CD4-positive, alpha-beta T cell (primary cell): Measurements from ENCODE around the gene LITAFD. TPM values are rescaled to one million over a fixed set of nuclear protein-coding genes. Genes with fewer than 3 reads are reported as not detected.

Source experiments
- ATAC-seq: fragments of 200-7000 bp; cut with Tn5 transposase; one replicate; pipeline ENCODE4 v1.10.0; 2022; ENCODE audit warnings: mild to moderate bottlenecking; ENCODE audit not compliant: poor library complexity
- CTCF ChIA-PET: fragments of 350-600 bp; sonication (Branson Sonifier 250); formaldehyde crosslinking; loops from one replicate; lab custom pipeline; 2021; ENCODE audit warnings: antibody characterized with exemption, inconsistent platforms; lab: Charles Lee
- POLR2A ChIA-PET: fragments of 350-600 bp; sonication (Branson Sonifier 250); formaldehyde crosslinking; loops from one replicate; lab custom pipeline; 2021; ENCODE audit warnings: antibody characterized with exemption, inconsistent platforms; lab: Charles Lee
- DNase-seq, 14 experiments: peaks; one replicate each; pipeline ENCODE4 v3.0.0-alpha.2; 2013 to 2020; ENCODE audit warnings: mixed read lengths in 2 of 14
- H3K27ac ChIP-seq, 2 donors: one replicate each; pipeline versions ENCODE4 v1.5.1 to v1.7.0; 2013; ENCODE audit warnings: low read length in 2 of 2, low read depth in 1 of 2, mild to moderate bottlenecking in 1 of 2
- H3K27me3 ChIP-seq, 2 experiments: 1 replicate in 1 of 2; 2 replicates in 1 of 2; pipeline versions ENCODE4 v1.6.1 to v1.7.0; 2013; ENCODE audit warnings: low read length in 2 of 2, control low read depth in 1 of 2, mild to moderate bottlenecking in 1 of 2, moderate library complexity in 1 of 2; ENCODE audit not compliant: insufficient read depth in 2 of 2, control insufficient read depth in 1 of 2
- H3K36me3 ChIP-seq: one replicate; pipeline ENCODE4 v1.6.1; 2013; ENCODE audit warnings: low read length, control low read depth; ENCODE audit not compliant: insufficient read depth
- H3K4me1 ChIP-seq: one replicate; pipeline ENCODE4 v1.6.1; 2013; ENCODE audit warnings: low read length, control low read depth; ENCODE audit not compliant: insufficient read depth
- H3K4me3 ChIP-seq: one replicate; pipeline ENCODE4 v1.5.1; 2013; ENCODE audit warnings: mild to moderate bottlenecking, low read length, moderate library complexity
- H3K9me3 ChIP-seq, 2 experiments: 1 replicate in 1 of 2; 2 replicates in 1 of 2; pipeline versions ENCODE4 v1.6.1 to v1.7.0; 2013; ENCODE audit warnings: low read length in 2 of 2, mild to moderate bottlenecking in 2 of 2, control low read depth in 1 of 2, moderate library complexity in 1 of 2; ENCODE audit not compliant: control insufficient read depth in 1 of 2, insufficient read depth in 1 of 2
- H3K27ac Mint-ChIP-seq: one replicate; pipeline ENCODE4 v1.8.0; 2020; ENCODE audit warnings: mixed read lengths
- H3K27me3 Mint-ChIP-seq: one replicate; pipeline ENCODE4 v1.8.0; 2021; ENCODE audit warnings: mixed read lengths
- H3K36me3 Mint-ChIP-seq: one replicate; pipeline ENCODE4 v1.8.0; 2021; ENCODE audit warnings: low read depth, mixed read lengths
- H3K4me1 Mint-ChIP-seq: one replicate; pipeline ENCODE4 v1.8.0; 2021; ENCODE audit warnings: low read depth, mixed read lengths
- H3K4me3 Mint-ChIP-seq: one replicate; pipeline ENCODE4 v1.8.0; 2020; ENCODE audit warnings: mild to moderate bottlenecking, mixed read lengths
- H3K9me3 Mint-ChIP-seq: one replicate; pipeline ENCODE4 v1.8.0; 2020; ENCODE audit warnings: mixed read lengths
- intact Hi-C, 2 experiments: fragments of 100-400 bp; cut with DNase I in 1 of 2; cut with micrococcal nuclease in 1 of 2; formaldehyde crosslinking; loops; one replicate each; pipeline versions ENCODE4 v1.15.1 to v1.9.0; 2023 to 2025; cut with DNase I, micrococcal nuclease
- total RNA-seq, 174 experiments: library from RNA in 2 of 174; stranded (reverse) in 2 of 174; gene quantifications; one replicate each; pipeline ENCODE4 v1.2.3 and lab custom pipeline; 2021 to 2026
- TF ChIP-seq, protein P1 (sequence below): fragments of 200-600 bp; IDR thresholded peaks from one replicate; pipeline ENCODE4 v1.8.0; 2022; ENCODE audit warnings: antibody characterized with exemption, mild to moderate bottlenecking

LITAFD gene
- total RNA-seq, 2 experiments from 2014 or later, result 0.60 TPM; not detected in 1

DNA sequence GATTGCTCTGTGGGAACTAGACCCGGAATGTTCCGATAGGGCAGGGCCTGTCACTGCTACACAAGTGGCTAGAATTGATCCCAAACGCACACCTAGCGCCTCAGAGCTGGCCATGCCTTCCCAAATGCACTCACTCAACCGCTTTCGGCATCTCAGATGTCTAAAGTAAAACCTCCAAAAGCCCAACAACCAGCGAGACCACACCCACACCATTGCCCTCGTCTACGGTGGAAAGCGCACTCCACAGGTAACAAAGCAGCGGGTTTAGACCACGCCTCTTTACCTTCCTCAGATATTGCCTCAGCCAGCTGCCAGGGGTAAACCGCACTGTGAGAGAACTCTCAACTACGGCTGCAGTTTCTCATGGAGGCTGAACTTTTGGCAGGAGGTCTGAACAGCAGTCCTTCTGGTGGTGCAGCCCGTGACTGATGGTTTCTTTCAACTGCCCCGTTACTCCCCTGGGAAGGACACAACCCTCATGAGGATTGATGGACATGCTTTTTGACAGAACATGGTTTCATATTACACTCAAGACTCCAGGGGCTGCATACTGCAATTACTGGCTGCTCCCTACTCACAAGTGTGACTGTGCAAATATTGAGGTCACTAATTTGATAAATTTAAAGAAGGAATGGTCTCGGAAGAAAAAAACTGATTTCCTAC lies 47.1 kb downstream of the LITAFD start:
- TF ChIP-seq, protein P1, sequence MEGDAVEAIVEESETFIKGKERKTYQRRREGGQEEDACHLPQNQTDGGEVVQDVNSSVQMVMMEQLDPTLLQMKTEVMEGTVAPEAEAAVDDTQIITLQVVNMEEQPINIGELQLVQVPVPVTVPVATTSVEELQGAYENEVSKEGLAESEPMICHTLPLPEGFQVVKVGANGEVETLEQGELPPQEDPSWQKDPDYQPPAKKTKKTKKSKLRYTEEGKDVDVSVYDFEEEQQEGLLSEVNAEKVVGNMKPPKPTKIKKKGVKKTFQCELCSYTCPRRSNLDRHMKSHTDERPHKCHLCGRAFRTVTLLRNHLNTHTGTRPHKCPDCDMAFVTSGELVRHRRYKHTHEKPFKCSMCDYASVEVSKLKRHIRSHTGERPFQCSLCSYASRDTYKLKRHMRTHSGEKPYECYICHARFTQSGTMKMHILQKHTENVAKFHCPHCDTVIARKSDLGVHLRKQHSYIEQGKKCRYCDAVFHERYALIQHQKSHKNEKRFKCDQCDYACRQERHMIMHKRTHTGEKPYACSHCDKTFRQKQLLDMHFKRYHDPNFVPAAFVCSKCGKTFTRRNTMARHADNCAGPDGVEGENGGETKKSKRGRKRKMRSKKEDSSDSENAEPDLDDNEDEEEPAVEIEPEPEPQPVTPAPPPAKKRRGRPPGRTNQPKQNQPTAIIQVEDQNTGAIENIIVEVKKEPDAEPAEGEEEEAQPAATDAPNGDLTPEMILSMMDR, result no peak
- Mint-ChIP-seq H3K4me1 (peaks cover 57% of the 10 kb centered on the region), H3K4me3 (no peak overlapping the region), H3K27me3 (no peaks in the 10 kb centered on the region), H3K27ac (no peak overlapping the region), H3K9me3 (no peaks in the 10 kb centered on the region), H3K36me3 (peaks cover 59% of the 10 kb centered on the region)
- no peak overlapping the region for H3K27ac ChIP-seq
- ATAC-seq (no peak), DNase-seq (no peak)
- intact Hi-C loops, result loop anchor here in 1 of 2 experiments (2.0 kb wide), 1 partner anchor 16 kb away; no protein-coding TSS in a partner anchor
- H3K36me3 ChIP-seq, result peaks cover 49% of the 10 kb centered on the region
- no peak overlapping the region for H3K4me3 ChIP-seq
- H3K9me3 ChIP-seq, result no peaks in the 10 kb centered on the region
- ChIA-PET CTCF (no interaction called here), POLR2A (no interaction called here)
- H3K27me3 ChIP-seq, result no peaks in the 10 kb centered on the region
- peaks cover 14% of the 10 kb centered on the region for H3K4me1 ChIP-seq

DNA sequence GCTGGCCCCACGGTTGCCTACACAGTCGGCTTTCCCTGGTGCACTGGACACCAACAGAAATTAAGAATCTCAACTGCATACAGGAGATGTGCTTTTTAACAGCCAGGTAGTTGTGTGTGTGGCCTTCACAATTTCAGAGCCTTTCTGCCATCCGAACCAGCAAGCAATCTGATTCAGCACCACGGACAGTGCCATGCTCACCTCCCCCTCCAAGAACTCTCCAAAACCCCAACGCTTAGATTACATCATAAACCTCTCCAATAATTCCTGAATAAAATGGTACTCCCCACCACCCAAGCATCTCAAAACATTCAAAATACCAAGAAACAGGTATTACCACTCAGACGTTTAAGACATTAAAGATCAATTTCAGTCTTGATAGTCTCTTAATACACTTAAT lies 49.7 kb downstream of the LITAFD start:
- TF ChIP-seq, protein P1, result no peak
- Mint-ChIP-seq H3K27me3 (no peaks in the 10 kb centered on the region), H3K9me3 (no peaks in the 10 kb centered on the region), H3K4me1 (peaks cover 67% of the 10 kb centered on the region), H3K4me3 (no peak overlapping the region), H3K27ac (peak overlapping the region; percentile 12), H3K36me3 (peaks cover 38% of the 10 kb centered on the region)
- no peak for ATAC-seq
- Histone ChIP-seq H3K9me3 (no peaks in the 10 kb centered on the region), H3K4me3 (no peak overlapping the region), H3K4me1 (peaks cover 32% of the 10 kb centered on the region), H3K36me3 (peaks cover 32% of the 10 kb centered on the region), H3K27ac (no peak overlapping the region), H3K27me3 (no peaks in the 10 kb centered on the region)
- ChIA-PET POLR2A (no interaction called here), CTCF (interaction anchor here (0.6 kb wide), 1 partner anchor 108 kb away, joined by 3 read pairs; no protein-coding TSS in a partner anchor)
- intact Hi-C loops, result loop anchor here in 1 of 2 experiments (1.0 kb wide), 1 partner anchor 27 kb away; no protein-coding TSS in a partner anchor
- DNase-seq, result peak; percentile 41 to 77 (median 48)

DNA sequence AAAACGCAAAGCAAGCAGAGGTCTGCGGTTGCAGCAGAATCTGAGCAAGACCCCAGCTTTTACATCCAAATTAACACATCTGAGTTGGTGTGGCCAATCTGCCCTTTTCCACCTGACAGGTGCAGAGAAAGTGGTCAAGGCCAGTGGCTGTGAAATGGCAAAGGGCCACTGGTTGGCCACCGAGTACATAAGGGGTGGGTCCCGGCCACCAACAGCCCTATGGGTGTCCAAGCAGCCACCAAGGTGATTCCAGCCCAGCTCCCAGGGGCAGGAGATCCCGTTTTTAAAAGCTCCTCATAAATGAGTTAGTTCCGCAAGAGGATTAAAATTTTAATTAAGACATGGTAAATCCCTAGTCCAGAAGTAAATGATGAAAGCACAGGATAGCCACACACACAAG lies 52.5 kb downstream of the LITAFD start:
- Mint-ChIP-seq H3K4me3 (no peak overlapping the region), H3K27ac (no peak overlapping the region), H3K4me1 (peaks cover 71% of the 10 kb centered on the region), H3K27me3 (no peaks in the 10 kb centered on the region), H3K9me3 (no peaks in the 10 kb centered on the region), H3K36me3 (peaks cover 12% of the 10 kb centered on the region)
- Histone ChIP-seq H3K9me3 (no peaks in the 10 kb centered on the region), H3K27me3 (no peaks in the 10 kb centered on the region), H3K27ac (no peak overlapping the region), H3K36me3 (peaks cover 6% of the 10 kb centered on the region), H3K4me3 (no peak overlapping the region), H3K4me1 (peaks cover 50% of the 10 kb centered on the region)
- intact Hi-C loops, result no loop called here
- ATAC-seq (no peak), DNase-seq (no peak)
- POLR2A ChIA-PET, result interaction anchor here (0.6 to 0.9 kb wide), 2 partner anchors 74 to 154 kb away, joined by 3 read pairs; no protein-coding TSS in a partner anchor
- CTCF ChIA-PET, result interaction anchor here (0.6 kb wide), 1 partner anchor 1803 kb away, joined by 3 read pairs; no protein-coding TSS in a partner anchor
- TF ChIP-seq, protein P1, result no peak

Other genes starting within 250 kb of the LITAFD start
- gene ABAT, start 207.7 kb upstream of the LITAFD start, total RNA-seq, result 1 to 10 TPM; 4.1 to 4.4 TPM
- 1 to 10 TPM; 1.9 to 3.1 TPM for gene TMEM186, start 84.7 kb upstream of the LITAFD start, total RNA-seq
- 10 to 100 TPM; 24.2 to 27.0 TPM for gene PMM2, start 84.5 kb upstream of the LITAFD start, total RNA-seq
- 10 to 100 TPM; 25.5 to 27.8 TPM for gene CARHSP1, start 13.3 kb upstream of the LITAFD start, total RNA-seq
- 100 to 1,000 TPM; 259 to 268 TPM for gene USP7, start 81.6 kb downstream of the LITAFD start, total RNA-seq
- 100 to 1,000 TPM; 152 to 153 TPM for gene HAPSTR1, start 209.3 kb downstream of the LITAFD start, total RNA-seq